Ishikawa (cell line): ENCODE measurements around the gene CPNE4.

Experiments
- CEBPB ChIP-seq: IDR thresholded peaks from 2 replicates; pipeline ENCODE4 v1.6.1; 2012
- EP300 ChIP-seq: IDR thresholded peaks from 2 replicates; pipeline ENCODE4 v1.6.1; 2012; ENCODE audit warnings: borderline replicate concordance
- MAX ChIP-seq: IDR thresholded peaks from 2 replicates; pipeline ENCODE4 v1.6.1; 2012
- NFIC ChIP-seq: IDR thresholded peaks from 2 replicates; pipeline ENCODE4 v1.6.1; 2012
- RAD21 ChIP-seq: IDR thresholded peaks from 2 replicates; pipeline ENCODE4 v1.6.1; 2012; ENCODE audit warnings: low read depth
- YY1 ChIP-seq: IDR thresholded peaks from 2 replicates; pipeline ENCODE4 v1.6.1; 2012; ENCODE audit warnings: low read depth

GRCh38 chr3:131903988-131904415, 130.8 kb downstream of the CPNE4 start:
- no peak for TF ChIP-seq YY1
- TF ChIP-seq RAD21, result no peak
- TF ChIP-seq CEBPB, result no peak
- no peak for TF ChIP-seq NFIC
- no peak for TF ChIP-seq MAX
- TF ChIP-seq EP300, result no peak
